Measurements from ENCODE around the gene CYTH4.
A peak's percentile ranks its signal among the peaks of the same experiment; 100 is the strongest.
"Not testable (repeated sequence)": the region's sequence is repeated elsewhere in the genome, so short reads cannot be mapped to it uniquely, and the experiment has no call there.

The CYTH4 gene

GRCh38 chr22:37328538-37329237 is 46.4 kb downstream of the CYTH4 start:
- H3K79me1 ChIP-seq (ENCODE audit: low read depth, low read length); H2BK5ac ChIP-seq (ENCODE audit: low read length); H3K4me2 ChIP-seq (ENCODE audit: insufficient read depth, low read length, poor library complexity, severe bottlenecking); H4K8ac ChIP-seq (ENCODE audit: low read depth, low read length); H3K23ac ChIP-seq (ENCODE audit: low read depth, low read length, poor library complexity); H2BK120ac ChIP-seq (ENCODE audit: low read depth, low read length); H2BK12ac ChIP-seq (ENCODE audit: low read length); H3K9ac ChIP-seq (ENCODE audit: low read depth, low read length, poor library complexity); H3K27ac ChIP-seq (replicated peaks; ENCODE audit: low read length); H3K36me3 ChIP-seq (replicated peaks in 1 of 2; ENCODE audit: control insufficient read depth in 2 of 2, insufficient read depth in 2 of 2, low read length in 2 of 2); H3K18ac ChIP-seq (ENCODE audit: low read length); H2BK15ac ChIP-seq (ENCODE audit: low read length); H3K4me3 ChIP-seq (ENCODE audit: low read length in 2 of 2); H3K14ac ChIP-seq (ENCODE audit: low read length); H3K9me3 ChIP-seq (replicated peaks in 1 of 2; ENCODE audit: control insufficient read depth in 2 of 2, insufficient read depth in 1 of 2, low read depth in 1 of 2, low read length in 2 of 2); H4K91ac ChIP-seq (ENCODE audit: low read depth, low read length, poor library complexity); H2AFZ ChIP-seq (ENCODE audit: low read length); DNase-seq (ENCODE audit: low spot score); H3K4ac ChIP-seq (ENCODE audit: low read length): not testable (repeated sequence)
- no CpG with 5 or more reads among the region's 6 CpGs for WGBS, 2 donors (ENCODE audit: extremely low coverage in 2 of 2, insufficient read length in 2 of 2, insufficient replicate concordance in 1 of 2)
- peaks cover 10 to 79% (median 25%) of the 10 kb centered on the region in 3 experiments for H3K27me3 ChIP-seq (ENCODE audit: control insufficient read depth in 3 of 3, insufficient read depth in 3 of 3, low read depth in 1 of 3, low read length in 3 of 3)
- peaks cover 6 to 12% of the 10 kb centered on the region in 2 donors for H3K4me1 ChIP-seq (ENCODE audit: control insufficient read depth in 2 of 2, insufficient read depth in 1 of 2, low read depth in 1 of 2, low read length in 2 of 2)
- H2AK5ac ChIP-seq (ENCODE audit: low read depth, low read length) = peak overlapping the region; percentile 15

GRCh38 chr22:37329238-37330140 is 47.2 kb downstream of the CYTH4 start:
- Histone ChIP-seq H3K14ac (ENCODE audit: low read length) (no peak overlapping the region), H2AK5ac (ENCODE audit: low read depth, low read length) (peak overlapping the region; percentile 65), H2BK120ac (ENCODE audit: low read depth, low read length) (peak overlapping the region; percentile 0), H3K4ac (ENCODE audit: low read length) (no peak overlapping the region), H3K4me3 (ENCODE audit: low read length in 2 of 2) (no peak overlapping the region), H3K18ac (ENCODE audit: low read length) (peak overlapping the region; percentile 23), H4K91ac (ENCODE audit: low read depth, low read length, poor library complexity) (no peak overlapping the region), H4K8ac (ENCODE audit: low read depth, low read length) (no peak overlapping the region), H3K4me2 (ENCODE audit: insufficient read depth, low read length, poor library complexity, severe bottlenecking) (no peak overlapping the region), H3K9me3 (replicated peaks in 1 of 2; ENCODE audit: control insufficient read depth in 2 of 2, insufficient read depth in 1 of 2, low read depth in 1 of 2, low read length in 2 of 2) (no peaks in the 10 kb centered on the region), H3K36me3 (replicated peaks in 1 of 2; ENCODE audit: control insufficient read depth in 2 of 2, insufficient read depth in 2 of 2, low read length in 2 of 2) (no peaks in the 10 kb centered on the region), H3K4me1 (ENCODE audit: control insufficient read depth in 2 of 2, insufficient read depth in 1 of 2, low read depth in 1 of 2, low read length in 2 of 2) (peaks cover 6 to 7% of the 10 kb centered on the region in 2 donors), H2BK12ac (ENCODE audit: low read length) (no peak overlapping the region), H3K27me3 (ENCODE audit: control insufficient read depth in 3 of 3, insufficient read depth in 3 of 3, low read depth in 1 of 3, low read length in 3 of 3) (peaks cover 5 to 79% (median 25%) of the 10 kb centered on the region in 3 experiments), H2BK5ac (ENCODE audit: low read length) (no peak overlapping the region), H2AFZ (ENCODE audit: low read length) (no peak overlapping the region), H3K9ac (ENCODE audit: low read depth, low read length, poor library complexity) (no peak overlapping the region), H3K23ac (ENCODE audit: low read depth, low read length, poor library complexity) (peak overlapping the region; percentile 30), H3K27ac (replicated peaks; ENCODE audit: low read length) (no peak overlapping the region), H2BK15ac (ENCODE audit: low read length) (no peak overlapping the region), H3K79me1 (ENCODE audit: low read depth, low read length) (peaks cover 2% of the 10 kb centered on the region)
- no CpG with 5 or more reads among the region's 14 CpGs for WGBS, 2 donors (ENCODE audit: extremely low coverage in 2 of 2, insufficient read length in 2 of 2, insufficient replicate concordance in 1 of 2)
- DNase-seq (ENCODE audit: low spot score) = no peak

- peak overlapping the region; percentile 73 for H2AK5ac ChIP-seq (ENCODE audit: low read depth, low read length)
- H3K27ac ChIP-seq (replicated peaks; ENCODE audit: low read length) = no peak overlapping the region
- peak; percentile 88 for DNase-seq (ENCODE audit: low spot score)
- no peaks in the 10 kb centered on the region for H3K9me3 ChIP-seq (replicated peaks in 1 of 2; ENCODE audit: control insufficient read depth in 2 of 2, insufficient read depth in 1 of 2, low read depth in 1 of 2, low read length in 2 of 2)
- no peak overlapping the region for H3K9ac ChIP-seq (ENCODE audit: low read depth, low read length, poor library complexity)
- no peak overlapping the region for H3K23ac ChIP-seq (ENCODE audit: low read depth, low read length, poor library complexity)
- H4K91ac ChIP-seq (ENCODE audit: low read depth, low read length, poor library complexity) = no peak overlapping the region
- no CpG with 5 or more reads among the region's 9 CpGs for WGBS, 2 donors (ENCODE audit: extremely low coverage in 2 of 2, insufficient read length in 2 of 2, insufficient replicate concordance in 1 of 2)
- H3K4me3 ChIP-seq (ENCODE audit: low read length in 2 of 2) = no peak overlapping the region
- H3K14ac ChIP-seq (ENCODE audit: low read length) = no peak overlapping the region
- H3K4ac ChIP-seq (ENCODE audit: low read length) = no peak overlapping the region
- peaks cover 2% of the 10 kb centered on the region for H3K79me1 ChIP-seq (ENCODE audit: low read depth, low read length)
- no peaks in the 10 kb centered on the region for H3K36me3 ChIP-seq (replicated peaks in 1 of 2; ENCODE audit: control insufficient read depth in 2 of 2, insufficient read depth in 2 of 2, low read length in 2 of 2)
- H3K18ac ChIP-seq (ENCODE audit: low read length) = no peak overlapping the region
- no peak overlapping the region for H4K8ac ChIP-seq (ENCODE audit: low read depth, low read length)
- H3K4me2 ChIP-seq (ENCODE audit: insufficient read depth, low read length, poor library complexity, severe bottlenecking) = no peak overlapping the region
- H2BK5ac ChIP-seq (ENCODE audit: low read length) = no peak overlapping the region
- H3K27me3 ChIP-seq (ENCODE audit: control insufficient read depth in 3 of 3, insufficient read depth in 3 of 3, low read depth in 1 of 3, low read length in 3 of 3) = peaks cover under 1 to 79% (median 25%) of the 10 kb centered on the region in 3 experiments
- H2BK15ac ChIP-seq (ENCODE audit: low read length) = no peak overlapping the region
- H2BK120ac ChIP-seq (ENCODE audit: low read depth, low read length) = peak overlapping the region; percentile 0
- no peak overlapping the region for H2AFZ ChIP-seq (ENCODE audit: low read length)
- H3K4me1 ChIP-seq (ENCODE audit: control insufficient read depth in 2 of 2, insufficient read depth in 1 of 2, low read depth in 1 of 2, low read length in 2 of 2) = peaks cover 6 to 10% of the 10 kb centered on the region in 2 donors
- H2BK12ac ChIP-seq (ENCODE audit: low read length) = peak overlapping the region; percentile 36
Measured at GRCh38 chr22:37330200-37331033, 48.1 kb downstream of the CYTH4 start.
